ENCODE results near the gene GMIP. TPM values are rescaled to one million over a fixed set of nuclear protein-coding genes. Genes with fewer than 3 reads are reported as not detected.
A peak's percentile ranks its signal among the peaks of the same experiment; 100 is the strongest.
"Not testable (repeated sequence)": the region's sequence is repeated elsewhere in the genome, so short reads cannot be mapped to it uniquely, and the experiment has no call there.

Gene GMIP
- total RNA-seq, 2 experiments from 2014 or later = 101 to 111 TPM

DNA sequence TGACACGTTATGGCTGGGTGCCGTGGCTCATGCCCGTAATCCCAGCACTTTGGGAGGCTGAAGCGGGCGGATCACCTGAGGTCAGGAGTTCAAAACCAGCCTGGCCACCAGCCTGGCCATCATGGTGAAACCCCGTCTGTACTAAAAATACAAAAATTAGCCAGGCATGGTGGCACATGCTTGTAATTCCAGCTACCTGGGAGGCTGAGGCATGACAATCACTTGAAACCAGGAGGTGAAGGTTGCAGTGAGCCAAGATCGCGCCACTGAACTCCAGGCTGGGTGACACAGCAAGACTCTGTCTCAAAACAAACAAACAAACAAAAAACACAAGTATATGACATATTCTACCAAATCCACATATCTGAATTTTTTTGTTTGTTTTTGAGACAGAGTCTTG lies 36.8 kb downstream of the GMIP start:
- H3K27ac Mint-ChIP-seq = peak overlapping the region; percentile 95
- H3K4me3 Mint-ChIP-seq, DNase-seq, H3K9me3 Mint-ChIP-seq, H3K27me3 Mint-ChIP-seq: not testable (repeated sequence)
- ChIA-PET CTCF (interaction anchor here (0.8 to 1.8 kb wide), 4 partner anchors 11 to 75 kb away, joined by 3 to 5 read pairs (median 3); no protein-coding TSS in a partner anchor), POLR2A (interaction anchor here (0.7 to 1.0 kb wide), 2 partner anchors 48 to 54 kb away, joined by 3 to 4 read pairs; no protein-coding TSS in a partner anchor)
- peaks cover 50% of the 10 kb centered on the region for H3K36me3 Mint-ChIP-seq (ENCODE audit: low read depth)
- peaks cover 64% of the 10 kb centered on the region for H3K4me1 Mint-ChIP-seq

DNA sequence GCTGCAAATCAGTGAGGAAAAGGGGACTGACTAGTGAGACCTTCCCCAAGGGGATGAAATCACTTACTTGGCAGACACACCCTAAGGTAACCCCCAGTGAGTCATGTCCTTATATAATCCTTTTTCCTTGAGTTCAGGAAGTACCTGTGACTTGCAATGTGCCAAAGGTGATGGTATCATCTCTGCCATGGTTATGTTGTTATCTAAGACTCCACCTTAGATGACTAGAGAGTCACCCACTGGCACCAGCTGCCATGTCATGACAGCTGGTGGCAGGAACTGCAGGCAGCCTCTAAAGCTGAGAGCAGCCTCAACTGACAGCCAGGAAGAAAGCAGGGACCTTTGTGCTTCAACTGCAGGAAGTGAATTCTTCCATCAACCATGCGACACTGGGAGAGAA lies 37.4 kb downstream of the GMIP start:
- Mint-ChIP-seq H3K4me3 (peak overlapping the region; percentile 41), H3K36me3 (ENCODE audit: low read depth) (peaks cover 54% of the 10 kb centered on the region), H3K27ac (peak overlapping the region; percentile 95), H3K27me3 (no peaks in the 10 kb centered on the region), H3K4me1 (peaks cover 68% of the 10 kb centered on the region), H3K9me3 (peaks cover 4% of the 10 kb centered on the region)
- ChIA-PET POLR2A (interaction anchor here (0.6 to 1.0 kb wide), 2 partner anchors 48 to 1857 kb away, joined by 3 read pairs; no protein-coding TSS in a partner anchor), CTCF (interaction anchor here (0.7 to 1.3 kb wide), 6 partner anchors 10 to 74 kb away, joined by 3 to 4 read pairs (median 3); partner anchors contain the start of gene GMIP)
- peak; percentile 55 for DNase-seq

DNA sequence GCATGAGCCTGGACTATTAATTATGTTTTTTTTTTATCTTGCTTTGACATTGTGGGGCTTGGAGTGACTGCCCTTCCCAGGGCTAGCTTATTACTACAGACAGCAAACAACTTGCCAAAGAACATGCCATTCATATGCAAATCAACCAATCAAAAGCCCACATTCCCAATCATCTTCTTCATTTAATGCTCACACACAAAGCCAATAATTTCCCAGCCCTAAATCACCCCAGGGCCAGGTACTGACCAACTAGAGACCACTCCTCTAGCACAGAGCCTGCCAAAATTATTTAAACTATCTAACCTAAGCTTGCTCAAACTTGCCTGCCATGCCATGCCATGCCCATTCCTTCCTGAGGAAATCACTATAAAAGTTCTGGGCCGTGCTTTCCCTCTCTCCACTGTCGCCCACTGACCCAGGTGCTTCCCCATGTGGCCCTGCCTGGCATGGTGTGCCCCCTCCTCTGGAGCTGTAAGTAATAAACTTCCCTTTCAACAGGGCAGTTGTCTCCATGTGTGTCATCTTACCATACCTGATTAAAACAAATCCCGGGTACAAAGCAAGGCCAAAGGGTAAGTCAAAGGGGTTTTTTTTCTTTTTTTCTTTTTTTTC lies 40.6 kb downstream of the GMIP start:
- Mint-ChIP-seq H3K27me3 (no peaks in the 10 kb centered on the region), H3K4me3 (no peak overlapping the region), H3K9me3 (peaks cover 7% of the 10 kb centered on the region), H3K27ac (peak overlapping the region; percentile 80), H3K36me3 (ENCODE audit: low read depth) (peaks cover 41% of the 10 kb centered on the region), H3K4me1 (peaks cover 72% of the 10 kb centered on the region)
- DNase-seq = no peak
- CTCF ChIA-PET = interaction anchor here (0.6 to 1.7 kb wide), 6 partner anchors 9 to 229 kb away, joined by 3 to 6 read pairs (median 4); no protein-coding TSS in a partner anchor
- POLR2A ChIA-PET = no interaction called here

DNA sequence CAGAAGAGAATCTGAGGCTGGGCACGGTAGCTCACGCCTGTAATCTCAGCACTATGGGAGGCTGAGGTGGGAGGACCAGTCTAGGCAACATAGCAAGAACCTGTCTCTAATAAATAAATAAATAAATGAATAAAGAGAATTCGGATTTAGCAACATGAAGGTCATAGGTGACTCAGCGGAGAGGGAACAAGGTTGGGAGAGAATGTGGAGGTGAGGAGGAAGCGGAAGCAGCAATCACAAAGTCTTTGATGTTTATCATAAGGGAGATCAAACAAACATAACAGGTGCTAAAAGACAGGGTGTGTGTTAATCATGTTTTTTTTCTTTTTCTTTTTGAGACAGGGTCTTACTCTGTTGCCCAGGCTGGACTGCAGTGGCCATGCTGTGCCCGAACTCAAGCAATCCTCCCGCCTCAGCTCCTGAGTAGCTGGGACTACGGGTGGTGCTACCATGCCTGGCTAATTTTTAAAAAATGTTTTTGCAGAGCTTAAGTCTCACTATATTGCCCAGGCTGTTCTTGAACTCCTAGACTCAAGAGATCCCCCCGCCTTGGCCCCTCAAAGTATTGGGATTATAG lies 41.2 kb downstream of the GMIP start:
- ChIA-PET CTCF (interaction anchor here (0.6 to 1.3 kb wide), 4 partner anchors 8 to 228 kb away, joined by 3 to 6 read pairs (median 4); no protein-coding TSS in a partner anchor), POLR2A (no interaction called here)
- H3K9me3 Mint-ChIP-seq = peaks cover 7% of the 10 kb centered on the region
- H3K36me3 Mint-ChIP-seq (ENCODE audit: low read depth) = peaks cover 43% of the 10 kb centered on the region
- peak overlapping the region; percentile 80 for H3K27ac Mint-ChIP-seq
- H3K27me3 Mint-ChIP-seq = no peaks in the 10 kb centered on the region
- peak; percentile 54 for DNase-seq
- H3K4me1 Mint-ChIP-seq = peaks cover 74% of the 10 kb centered on the region
- peak overlapping the region; percentile 17 for H3K4me3 Mint-ChIP-seq

DNA sequence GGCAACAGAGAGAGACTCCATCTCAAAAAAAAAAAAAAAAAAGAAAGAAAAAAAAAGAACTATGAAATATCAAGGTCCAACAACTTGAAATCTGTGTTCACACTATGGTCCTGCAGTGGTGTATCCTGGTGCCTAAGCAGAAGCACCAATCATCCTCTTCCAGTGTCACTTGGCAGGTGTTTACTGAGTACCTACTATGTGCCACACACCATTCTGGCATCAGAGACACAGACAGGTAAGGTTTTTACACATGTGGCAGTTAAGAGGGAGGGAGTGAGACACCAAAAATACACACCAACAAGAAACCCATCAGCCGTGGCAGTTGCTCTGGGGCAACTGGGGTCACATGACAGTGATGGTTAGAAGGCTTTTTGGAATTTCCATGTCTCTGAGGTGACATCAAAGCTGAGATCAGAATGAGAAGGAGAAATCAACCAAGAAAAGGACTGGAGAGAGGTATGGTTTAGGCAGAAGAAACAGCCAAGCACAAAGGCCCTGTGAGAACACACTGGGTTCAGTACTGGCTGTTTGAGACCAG lies 42.6 kb downstream of the GMIP start:
- peak overlapping the region; percentile 80 for H3K27ac Mint-ChIP-seq
- CTCF ChIA-PET = no interaction called here
- peaks cover 39% of the 10 kb centered on the region for H3K36me3 Mint-ChIP-seq (ENCODE audit: low read depth)
- POLR2A ChIA-PET = no interaction called here
- peaks cover 7% of the 10 kb centered on the region for H3K9me3 Mint-ChIP-seq
- no peaks in the 10 kb centered on the region for H3K27me3 Mint-ChIP-seq
- H3K4me3 Mint-ChIP-seq = no peak overlapping the region
- no peak for DNase-seq
- H3K4me1 Mint-ChIP-seq = peaks cover 72% of the 10 kb centered on the region

DNA sequence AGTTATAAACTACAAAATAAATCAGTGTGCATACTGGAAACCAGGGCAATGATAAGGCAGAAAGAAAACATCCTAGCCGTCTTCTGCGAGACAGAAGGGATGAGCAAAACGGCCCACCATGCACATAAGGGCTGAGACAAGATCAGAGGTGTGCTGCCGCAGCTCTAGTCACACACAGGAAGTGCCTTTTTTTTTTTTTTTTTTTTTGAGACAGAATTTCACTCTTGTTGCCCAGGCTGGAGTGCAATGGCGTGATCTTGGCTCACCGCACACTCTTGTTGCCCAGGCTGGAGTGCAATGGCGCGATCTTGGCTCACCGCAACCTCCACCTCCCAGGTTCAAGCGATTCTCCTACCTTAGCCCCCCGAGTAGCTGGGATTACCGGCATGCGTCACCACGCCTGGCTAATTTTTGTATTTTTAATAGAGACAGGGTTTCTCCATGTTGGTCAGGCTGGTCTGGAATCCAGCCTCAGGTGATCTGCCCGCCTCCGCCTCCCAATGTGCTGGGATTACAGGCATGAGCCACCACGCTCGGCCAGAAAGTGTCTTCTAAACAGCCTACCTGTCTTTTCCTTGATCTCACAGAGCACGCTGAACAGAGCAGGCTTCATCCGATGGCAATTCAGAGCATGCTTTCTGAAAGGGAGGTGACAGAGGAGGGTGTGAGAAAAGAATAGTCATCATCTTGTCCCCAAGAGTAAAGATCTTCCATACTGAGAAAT lies 44.6 kb downstream of the GMIP start:
- H3K9me3 Mint-ChIP-seq, H3K27me3 Mint-ChIP-seq, POLR2A ChIA-PET: not testable (repeated sequence)
- Mint-ChIP-seq H3K27ac (peak overlapping the region; percentile 96), H3K4me1 (peaks cover 82% of the 10 kb centered on the region), H3K36me3 (ENCODE audit: low read depth) (peaks cover 52% of the 10 kb centered on the region), H3K4me3 (peak overlapping the region; percentile 43)
- DNase-seq = peak; percentile 77
- CTCF ChIA-PET = interaction anchor here (0.6 to 1.2 kb wide), 3 partner anchors 19 to 45 kb away, joined by 3 read pairs; partner anchors contain the start of gene GMIP

DNA sequence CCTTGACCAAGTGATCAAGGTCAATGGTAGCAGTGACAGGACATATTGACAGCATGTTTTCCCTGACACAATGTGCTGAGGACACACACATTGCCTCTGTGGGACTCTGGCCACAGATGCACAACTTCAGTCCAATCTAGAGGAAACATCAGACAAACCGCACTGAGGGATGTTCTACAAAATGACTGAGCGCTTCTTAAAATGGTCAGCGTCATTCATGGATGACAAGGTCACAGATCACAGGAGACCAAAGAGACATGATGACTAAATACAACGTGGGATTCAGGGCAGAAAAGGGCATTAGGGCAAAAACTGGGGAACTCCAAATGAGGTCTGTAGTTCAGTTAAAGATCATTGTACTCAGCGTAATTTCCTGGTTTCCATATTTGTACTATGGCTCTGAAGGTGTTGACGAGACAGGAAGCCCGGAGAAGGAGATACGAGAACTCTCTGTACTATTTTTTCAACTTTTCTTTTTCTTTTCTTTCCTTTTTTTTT lies 45.6 kb downstream of the GMIP start:
- Mint-ChIP-seq H3K36me3 (ENCODE audit: low read depth) (peaks cover 54% of the 10 kb centered on the region), H3K4me3 (peak overlapping the region; percentile 43), H3K4me1 (peaks cover 81% of the 10 kb centered on the region), H3K27me3 (no peaks in the 10 kb centered on the region), H3K27ac (peak overlapping the region; percentile 96), H3K9me3 (peaks cover 7% of the 10 kb centered on the region)
- ChIA-PET POLR2A (interaction anchor here (0.6 kb wide), 1 partner anchor 42 kb away, joined by 3 read pairs; no protein-coding TSS in a partner anchor), CTCF (interaction anchor here (1.2 kb wide), 2 partner anchors 10 to 46 kb away, joined by 3 read pairs; partner anchors contain the start of gene GMIP)
- peak; percentile 73 for DNase-seq

DNA sequence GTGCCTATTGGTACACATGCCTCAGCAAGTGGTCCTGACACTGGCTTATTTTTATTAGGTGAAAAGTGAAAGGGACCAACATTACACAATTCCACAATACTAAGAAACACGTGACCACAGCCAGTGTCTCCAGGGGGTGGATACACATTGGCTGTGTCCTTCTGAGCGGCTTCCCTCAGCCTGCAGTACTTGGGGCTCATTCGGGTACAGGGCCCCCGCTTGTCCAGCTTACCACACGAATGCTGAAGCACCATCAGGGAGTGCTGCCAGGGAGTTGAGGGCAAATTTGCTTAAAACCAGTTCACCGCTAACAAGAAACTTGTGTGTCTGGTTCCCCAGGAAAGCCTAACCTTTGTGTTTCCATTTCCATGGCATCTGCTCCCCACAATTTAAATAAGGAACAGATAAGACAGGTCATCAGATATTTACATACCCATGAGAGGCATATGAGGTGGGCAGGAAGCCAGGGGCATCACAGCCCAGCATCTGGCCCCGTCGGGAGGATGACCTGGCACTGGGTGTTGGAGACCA lies 48.2 kb downstream of the GMIP start:
- no peak for DNase-seq
- Mint-ChIP-seq H3K9me3 (no peaks in the 10 kb centered on the region), H3K27ac (peak overlapping the region; percentile 80), H3K36me3 (ENCODE audit: low read depth) (peaks cover 60% of the 10 kb centered on the region), H3K27me3 (no peaks in the 10 kb centered on the region), H3K4me1 (peaks cover 80% of the 10 kb centered on the region), H3K4me3 (no peak overlapping the region)
- ChIA-PET CTCF (interaction anchor here (1.6 kb wide), 1 partner anchor 11 kb away, joined by 3 read pairs; no protein-coding TSS in a partner anchor), POLR2A (interaction anchor here (0.6 kb wide), 1 partner anchor 69 kb away, joined by 3 read pairs; no protein-coding TSS in a partner anchor)

DNA sequence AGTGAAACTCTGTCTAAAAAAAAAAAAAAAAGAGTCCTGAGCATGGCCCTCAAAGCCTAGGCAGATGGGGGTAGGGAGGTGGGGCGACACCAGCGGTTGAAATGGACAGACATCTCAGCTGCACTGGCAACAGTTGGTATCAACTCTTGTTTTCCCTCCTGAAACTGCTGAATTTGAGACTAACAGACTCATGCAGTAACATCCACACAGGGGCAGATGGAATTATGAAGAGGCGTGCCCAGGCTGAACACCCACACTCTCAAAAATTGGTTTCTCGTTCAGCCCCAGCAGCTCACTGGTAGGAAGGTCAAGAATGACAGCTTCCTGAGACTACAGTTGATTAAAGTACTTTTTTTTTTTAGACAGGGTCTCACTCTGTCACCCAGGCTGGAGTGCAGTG lies 49.1 kb downstream of the GMIP start:
- ChIA-PET CTCF (interaction anchor here (0.6 kb wide), 1 partner anchor 8 kb away, joined by 3 read pairs; no protein-coding TSS in a partner anchor), POLR2A (no interaction called here)
- Mint-ChIP-seq H3K4me1 (peaks cover 82% of the 10 kb centered on the region), H3K27ac (peak overlapping the region; percentile 60), H3K36me3 (ENCODE audit: low read depth) (peaks cover 65% of the 10 kb centered on the region), H3K27me3 (no peaks in the 10 kb centered on the region), H3K9me3 (no peaks in the 10 kb centered on the region), H3K4me3 (no peak overlapping the region)
- DNase-seq = no peak

DNA sequence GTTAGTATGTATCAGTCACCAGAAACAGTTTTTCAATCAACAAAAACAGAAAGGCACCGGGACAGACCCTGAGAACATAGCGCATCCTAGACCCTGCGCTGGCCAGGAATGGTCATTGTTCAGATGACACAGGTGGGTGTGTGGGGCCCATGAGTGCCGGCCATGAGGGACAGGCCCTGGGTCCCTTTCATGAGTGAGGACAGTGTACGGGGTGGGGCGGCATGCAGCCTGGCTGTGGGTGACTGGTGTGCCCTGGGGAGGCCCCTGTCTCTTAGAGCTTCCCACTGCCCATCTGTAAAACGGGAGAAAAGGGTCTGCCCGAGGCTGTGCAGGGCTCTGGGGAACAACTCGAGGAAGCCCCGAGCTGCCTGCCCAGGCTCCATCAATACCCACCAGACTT lies 50.8 kb downstream of the GMIP start:
- Mint-ChIP-seq H3K4me3 (no peak overlapping the region), H3K27ac (peak overlapping the region; percentile 66), H3K9me3 (no peaks in the 10 kb centered on the region), H3K27me3 (no peaks in the 10 kb centered on the region), H3K4me1 (peaks cover 82% of the 10 kb centered on the region), H3K36me3 (ENCODE audit: low read depth) (peaks cover 71% of the 10 kb centered on the region)
- ChIA-PET CTCF (interaction anchor here (2.2 kb wide), 1 partner anchor 10 kb away, joined by 6 read pairs; no protein-coding TSS in a partner anchor), POLR2A (no interaction called here)
- no peak for DNase-seq

DNA sequence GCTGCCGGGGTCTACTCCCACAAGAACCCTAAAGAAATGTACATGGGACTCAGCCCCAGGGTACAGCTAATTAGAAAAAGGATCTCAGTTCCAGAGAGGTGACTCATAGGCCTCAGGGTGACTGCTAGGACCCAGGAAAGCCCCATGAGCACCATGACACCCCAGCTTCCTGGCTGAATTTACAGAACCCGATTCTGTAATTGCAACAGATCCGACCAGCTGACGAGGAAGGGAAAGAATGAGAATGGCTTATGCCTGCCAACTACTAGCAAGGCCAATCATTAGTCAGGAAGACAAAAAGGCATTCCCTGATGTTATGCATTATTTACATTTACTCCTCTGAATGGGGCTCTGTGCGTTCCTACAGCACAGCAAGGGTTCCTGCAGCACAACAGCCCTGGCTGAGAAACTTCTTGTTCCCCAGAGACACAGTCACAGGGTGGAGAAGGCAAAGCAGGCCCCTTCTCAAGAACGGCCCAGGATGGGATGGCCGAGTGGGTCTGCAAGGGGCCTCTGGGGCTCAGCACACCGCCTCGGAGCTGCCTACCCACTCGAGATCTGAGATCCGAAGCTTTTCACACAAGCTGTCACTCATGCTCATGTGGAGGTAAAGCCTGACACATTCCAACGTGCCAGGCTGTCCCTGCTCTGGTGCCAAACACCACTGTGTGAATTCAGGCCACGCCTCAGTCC lies 52.2 kb downstream of the GMIP start:
- peak overlapping the region; percentile 25 for H3K4me3 Mint-ChIP-seq
- H3K27ac Mint-ChIP-seq = peak overlapping the region; percentile 89
- DNase-seq = peak; percentile 55
- no peaks in the 10 kb centered on the region for H3K9me3 Mint-ChIP-seq
- H3K36me3 Mint-ChIP-seq (ENCODE audit: low read depth) = peaks cover 65% of the 10 kb centered on the region
- ChIA-PET POLR2A (interaction anchor here (0.6 kb wide), 1 partner anchor 13 kb away, joined by 4 read pairs; no protein-coding TSS in a partner anchor), CTCF (interaction anchor here (0.5 to 2.2 kb wide), 4 partner anchors 11 to 77 kb away, joined by 3 to 6 read pairs (median 3); partner anchors contain the start of gene ZNF101)
- peaks cover 71% of the 10 kb centered on the region for H3K4me1 Mint-ChIP-seq
- H3K27me3 Mint-ChIP-seq = no peaks in the 10 kb centered on the region
